Spleen (tissue), 11 donors: ENCODE data around the gene ST3GAL4. TPM values are rescaled to one million over a fixed set of nuclear protein-coding genes. Genes with fewer than 3 reads are reported as not detected.

Experiments used
- DNase-seq: peaks from one replicate; pipeline ENCODE4 v3.0.0-alpha.2; 2020
- H3K27ac ChIP-seq, 8 donors: fragments of 200-600 bp; sonication (generic) in 7 of 8; 1 replicate in 4 of 8; 2 replicates in 4 of 8; pipeline versions ENCODE4 v1.5.0 to v1.8.0; 2016 to 2021; ENCODE audit warnings: inconsistent platforms in 4 of 8, mild to moderate bottlenecking in 4 of 8, moderate library complexity in 1 of 8
- H3K27me3 ChIP-seq, 7 donors: fragments of 200-600 bp; sonication (generic) in 6 of 7; replicated peaks in 1 of 7; 1 replicate in 4 of 7; 2 replicates in 3 of 7; pipeline versions ENCODE4 v1.5.0 to v1.8.0; 2016 to 2021; ENCODE audit warnings: inconsistent platforms in 3 of 7, mild to moderate bottlenecking in 1 of 7
- H3K36me3 ChIP-seq, 6 donors: fragments of 200-600 bp; sonication (generic) in 5 of 6; 1 replicate in 4 of 6; 2 replicates in 2 of 6; pipeline versions ENCODE4 v1.5.0 to v1.8.0; 2016 to 2021; ENCODE audit warnings: inconsistent platforms in 2 of 6
- H3K4me1 ChIP-seq, 6 donors: fragments of 200-600 bp; sonication (generic) in 5 of 6; 1 replicate in 3 of 6; 2 replicates in 3 of 6; pipeline versions ENCODE4 v1.5.0 to v1.8.0; 2016 to 2021; ENCODE audit warnings: inconsistent platforms in 3 of 6
- H3K4me3 ChIP-seq, 8 donors: fragments of 200-600 bp; sonication (generic) in 7 of 8; 1 replicate in 4 of 8; 2 replicates in 4 of 8; pipeline versions ENCODE4 v1.5.0 to v1.8.0; 2016 to 2021; ENCODE audit warnings: inconsistent platforms in 4 of 8, mild to moderate bottlenecking in 4 of 8, moderate library complexity in 2 of 8
- H3K9me3 ChIP-seq, 8 donors: fragments of 200-600 bp; sonication (generic) in 7 of 8; 1 replicate in 4 of 8; 2 replicates in 4 of 8; pipeline versions ENCODE4 v1.5.0 to v1.8.0; 2016 to 2021; ENCODE audit warnings: inconsistent platforms in 4 of 8
- POLR2A ChIP-seq, 3 donors: fragments of 450-650 bp; IDR thresholded peaks; one replicate each; pipeline ENCODE4 v1.5.1; 2017; ENCODE audit warnings: antibody characterized with exemption in 3 of 3, mild to moderate bottlenecking in 1 of 3
- POLR2AphosphoS5 ChIP-seq, 3 donors: sonication (generic); formaldehyde crosslinking; IDR thresholded peaks; one replicate each; pipeline ENCODE4 v1.5.1; 2017; ENCODE audit warnings: antibody characterized with exemption in 3 of 3
- WGBS, 5 donors: extraction: QIAGEN DNeasy Blood & Tissue Kit in 3 of 5; methylation state at CpG; one replicate each; pipeline versions ENCODE4 v1.1.5 to v1.1.7; 2013 to 2018; 5-methylcytosine and 5-hydroxymethylcytosine counted together
- intact Hi-C: fragments of 100-400 bp; cut with DNase I; formaldehyde crosslinking; loops from one replicate; pipeline ENCODE4 v1.15.0; 2023; ENCODE audit warnings: low total_unique reads
- polyA plus RNA-seq, 3 donors: library from polyadenylated mRNA; stranded (reverse); fragments of 200-250 nt; gene quantifications; one replicate each; pipeline ENCODE4 v1.2.1, GENCODE V29; 2013
- total RNA-seq, 7 donors: library from RNA; depleted of rRNA in 3 of 7; stranded (reverse); fragments of >200 nt in 3 of 7; fragmentation: NEBNext Ultra II Directional in 4 of 7; extraction: Animal tissue kit (Norgen Biotek cat#: 25700) in 4 of 7; gene quantifications; one replicate each; pipeline versions ENCODE4 v1.1.0 to v1.2.1, GENCODE V29; 2016 to 2021
- TF ChIP-seq, protein P1 (sequence below), 11 experiments: fragments of 200-600 bp in 7 of 11; fragments of 450-650 bp in 4 of 11; sonication (generic) in 4 of 11; IDR thresholded peaks in 8 of 11; conservative IDR thresholded peaks in 3 of 11; 1 replicate in 7 of 11; 2 replicates in 4 of 11; pipeline versions ENCODE4 v1.4.0 to v1.8.0; 2016 to 2021; ENCODE audit warnings: antibody characterized with exemption in 11 of 11, inconsistent platforms in 4 of 11, mild to moderate bottlenecking in 1 of 11
- donor health status: healthy with polysubstance abuse.
- donor health status: DM: no; HTN: no; CAD: no; lungs with moderate emphysema.
- donor health status: DM: no; HTN: no; CAD: no.
- donor health status: Bipolar disorder and iron deficiency.
- donor health status: healthy.
- donor health status: DM: no; HTN: no; CAD: no.
- donor health status: DM: yes; HTN: yes; CAD: no.

Gene ST3GAL4
- total and polyA plus RNA-seq, 10 donors = 12.8 to 102 (median 47.4) TPM

DNA sequence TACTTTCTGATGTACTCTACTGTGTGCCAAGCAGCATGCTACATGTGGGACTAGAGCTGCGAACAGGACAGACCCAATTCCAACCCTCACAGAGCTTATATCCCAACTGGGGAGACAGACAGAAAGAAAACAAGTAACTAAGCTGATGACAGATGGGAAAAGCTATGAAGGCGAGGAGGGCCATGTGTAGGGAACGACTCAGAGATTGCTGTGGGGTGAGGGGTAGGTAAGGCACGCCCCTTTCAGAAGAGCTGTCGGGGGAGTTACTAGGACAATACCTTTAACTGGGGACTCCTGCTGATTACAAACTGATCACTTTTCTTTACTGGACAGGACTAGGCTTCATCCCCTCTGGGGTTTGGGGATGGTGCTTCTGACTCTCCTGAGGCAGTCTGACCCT, 48.9 kb downstream of the ST3GAL4 start:
- 84 to 95% (median 91%) methylated on average over 5 of the region's 5 CpGs for WGBS, 5 donors
- peaks cover 0 to 6% (median 0%) of the 10 kb centered on the region in 8 donors for H3K9me3 ChIP-seq
- peak overlapping the region in 2 of 8 donors; percentile 10 to 17 for H3K27ac ChIP-seq
- peaks cover 0 to 18% (median 5%) of the 10 kb centered on the region in 6 donors for H3K4me1 ChIP-seq
- TF ChIP-seq, protein P1, sequence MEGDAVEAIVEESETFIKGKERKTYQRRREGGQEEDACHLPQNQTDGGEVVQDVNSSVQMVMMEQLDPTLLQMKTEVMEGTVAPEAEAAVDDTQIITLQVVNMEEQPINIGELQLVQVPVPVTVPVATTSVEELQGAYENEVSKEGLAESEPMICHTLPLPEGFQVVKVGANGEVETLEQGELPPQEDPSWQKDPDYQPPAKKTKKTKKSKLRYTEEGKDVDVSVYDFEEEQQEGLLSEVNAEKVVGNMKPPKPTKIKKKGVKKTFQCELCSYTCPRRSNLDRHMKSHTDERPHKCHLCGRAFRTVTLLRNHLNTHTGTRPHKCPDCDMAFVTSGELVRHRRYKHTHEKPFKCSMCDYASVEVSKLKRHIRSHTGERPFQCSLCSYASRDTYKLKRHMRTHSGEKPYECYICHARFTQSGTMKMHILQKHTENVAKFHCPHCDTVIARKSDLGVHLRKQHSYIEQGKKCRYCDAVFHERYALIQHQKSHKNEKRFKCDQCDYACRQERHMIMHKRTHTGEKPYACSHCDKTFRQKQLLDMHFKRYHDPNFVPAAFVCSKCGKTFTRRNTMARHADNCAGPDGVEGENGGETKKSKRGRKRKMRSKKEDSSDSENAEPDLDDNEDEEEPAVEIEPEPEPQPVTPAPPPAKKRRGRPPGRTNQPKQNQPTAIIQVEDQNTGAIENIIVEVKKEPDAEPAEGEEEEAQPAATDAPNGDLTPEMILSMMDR (IDR thresholded peaks at IDR 0.05 in 8 of 11, conservative IDR thresholded peaks at IDR 0.05 in 3 of 11) = no peak
- no peak for TF ChIP-seq POLR2A (IDR thresholded peaks at IDR 0.05)
- TF ChIP-seq POLR2AphosphoS5 (IDR thresholded peaks at IDR 0.05) = no peak
- H3K36me3 ChIP-seq = peaks cover 0 to 49% (median 21%) of the 10 kb centered on the region in 6 donors
- DNase-seq = peak; percentile 9
- no peaks in the 10 kb centered on the region for H3K27me3 ChIP-seq
- no peak overlapping the region for H3K4me3 ChIP-seq
- intact Hi-C loops = no loop called here

DNA sequence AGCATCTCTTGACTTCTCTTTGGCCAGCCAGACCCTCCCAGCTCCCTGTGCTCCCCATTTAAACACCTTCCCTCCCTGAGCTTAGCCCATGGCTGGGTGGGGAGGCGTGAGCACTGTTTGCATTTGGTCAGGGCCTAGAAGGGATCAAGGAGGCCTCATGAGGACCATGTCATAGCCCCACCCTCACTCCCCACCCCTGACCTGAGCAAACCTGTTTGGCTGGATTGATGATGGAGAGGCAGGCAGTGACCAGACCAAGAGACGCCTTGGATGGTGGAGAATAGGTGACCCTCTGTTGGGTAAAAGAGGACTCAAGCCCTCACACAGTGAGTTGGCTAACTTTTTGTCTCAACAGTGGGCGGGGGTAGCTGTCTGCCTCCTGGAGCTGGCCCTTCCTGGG, 49.9 kb downstream of the ST3GAL4 start:
- intact Hi-C loops = no loop called here

DNA sequence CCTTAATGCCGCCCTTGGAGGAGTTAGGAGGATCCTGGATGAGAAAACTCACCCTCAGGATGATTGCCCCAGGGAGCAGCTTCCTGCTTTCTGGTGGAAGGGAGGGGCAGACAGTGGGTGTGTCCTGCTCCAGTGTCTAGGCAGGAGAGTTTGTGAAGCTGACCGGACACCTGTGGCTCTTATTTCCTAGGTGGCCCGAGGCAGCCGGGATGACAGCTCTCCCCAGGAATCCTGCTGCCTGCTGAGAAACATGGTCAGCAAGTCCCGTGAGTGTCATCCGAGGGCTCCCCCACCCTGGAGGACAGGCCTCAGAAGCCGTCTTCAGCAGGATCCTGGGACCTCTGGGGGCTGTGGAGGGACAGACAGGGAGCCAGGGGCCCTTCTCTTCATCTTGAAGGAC, 50.4 kb downstream of the ST3GAL4 start:
- Histone ChIP-seq H3K27me3 (no peaks in the 10 kb centered on the region), H3K9me3 (no peaks in the 10 kb centered on the region), H3K4me3 (no peak overlapping the region), H3K4me1 (peaks cover 0 to 24% (median 9%) of the 10 kb centered on the region in 6 donors), H3K36me3 (peaks cover 0 to 64% (median 29%) of the 10 kb centered on the region in 6 donors), H3K27ac (peak overlapping the region in 3 of 8 donors; percentile 20 to 41 (median 25))
- TF ChIP-seq, protein P1 (IDR thresholded peaks at IDR 0.05 in 8 of 11, conservative IDR thresholded peaks at IDR 0.05 in 3 of 11) = no peak
- TF ChIP-seq POLR2A (IDR thresholded peaks at IDR 0.05) = no peak
- TF ChIP-seq POLR2AphosphoS5 (IDR thresholded peaks at IDR 0.05) = no peak
- WGBS, 5 donors = 79 to 94% (median 86%) methylated on average over 7 of the region's 7 CpGs
- intact Hi-C loops = no loop called here
- DNase-seq = peak; percentile 40

More for the DNA sequence above, 49.9 kb downstream of the ST3GAL4 start:
- Histone ChIP-seq H3K9me3 (no peaks in the 10 kb centered on the region), H3K36me3 (peaks cover 0 to 59% (median 27%) of the 10 kb centered on the region in 6 donors), H3K4me3 (no peak overlapping the region), H3K27me3 (no peaks in the 10 kb centered on the region), H3K4me1 (peaks cover 0 to 19% (median 7%) of the 10 kb centered on the region in 6 donors), H3K27ac (peak overlapping the region in 3 of 8 donors; percentile 20 to 41 (median 25))
- TF ChIP-seq, protein P1 (IDR thresholded peaks at IDR 0.05 in 8 of 11, conservative IDR thresholded peaks at IDR 0.05 in 3 of 11) = no peak
- TF ChIP-seq POLR2AphosphoS5 (IDR thresholded peaks at IDR 0.05) = no peak
- TF ChIP-seq POLR2A (IDR thresholded peaks at IDR 0.05) = no peak
- DNase-seq = peak; percentile 45
- WGBS, 5 donors = 82 to 95% (median 90%) methylated on average over 3 of the region's 3 CpGs

GRCh38 chr11:126406368-126406767, 50.9 kb downstream of the ST3GAL4 start:
- Histone ChIP-seq H3K9me3 (no peaks in the 10 kb centered on the region), H3K36me3 (peaks cover 0 to 69% (median 31%) of the 10 kb centered on the region in 6 donors), H3K4me1 (peaks cover 0 to 21% (median 8%) of the 10 kb centered on the region in 6 donors), H3K27ac (peak overlapping the region in 4 of 8 donors; percentile 5 to 41 (median 22)), H3K27me3 (no peaks in the 10 kb centered on the region), H3K4me3 (no peak overlapping the region)
- TF ChIP-seq POLR2AphosphoS5 (IDR thresholded peaks at IDR 0.05) (no peak), POLR2A (IDR thresholded peaks at IDR 0.05) (no peak)
- TF ChIP-seq, protein P1 (IDR thresholded peaks at IDR 0.05 in 8 of 11, conservative IDR thresholded peaks at IDR 0.05 in 3 of 11) = no peak
- intact Hi-C loops = no loop called here
- DNase-seq = peak; percentile 43
- WGBS, 5 donors = 86 to 95% (median 91%) methylated on average over 3 to 8 of the region's 8 CpGs
